Measurements from ENCODE around the gene EYA3.
A peak's percentile ranks its signal among the peaks of the same experiment; 100 is the strongest.
"Not testable (repeated sequence)": the region's sequence is repeated elsewhere in the genome, so short reads cannot be mapped to it uniquely, and the experiment has no call there.

EYA3 gene

GRCh38 chr1:28027238-28027637, 61.2 kb downstream of the EYA3 start:
- DNase-seq: no peak

DNA sequence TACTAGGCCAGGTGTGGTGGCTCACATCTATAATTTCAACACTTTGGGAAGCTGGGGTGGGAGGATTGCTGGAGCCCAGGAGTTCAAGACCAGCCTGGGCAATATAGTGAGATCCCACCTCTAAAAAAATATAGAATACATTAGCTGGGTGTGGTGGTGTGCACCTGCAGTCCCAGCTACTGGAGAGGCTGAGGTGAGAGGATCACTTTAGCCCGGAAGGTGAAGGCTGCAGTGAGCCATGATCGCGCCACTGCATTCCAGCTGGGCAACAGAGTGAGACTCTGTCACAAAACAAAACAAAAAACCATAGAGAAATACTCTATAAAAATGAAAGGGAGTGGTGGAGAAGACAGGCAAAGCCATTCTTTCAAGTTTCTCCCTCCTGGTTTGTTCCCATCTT, 62.1 kb downstream of the EYA3 start:
- DNase-seq: no peak

- no peak for DNase-seq
Observed at GRCh38 chr1:28021064-28021463, 67.3 kb downstream of the EYA3 start.

DNA sequence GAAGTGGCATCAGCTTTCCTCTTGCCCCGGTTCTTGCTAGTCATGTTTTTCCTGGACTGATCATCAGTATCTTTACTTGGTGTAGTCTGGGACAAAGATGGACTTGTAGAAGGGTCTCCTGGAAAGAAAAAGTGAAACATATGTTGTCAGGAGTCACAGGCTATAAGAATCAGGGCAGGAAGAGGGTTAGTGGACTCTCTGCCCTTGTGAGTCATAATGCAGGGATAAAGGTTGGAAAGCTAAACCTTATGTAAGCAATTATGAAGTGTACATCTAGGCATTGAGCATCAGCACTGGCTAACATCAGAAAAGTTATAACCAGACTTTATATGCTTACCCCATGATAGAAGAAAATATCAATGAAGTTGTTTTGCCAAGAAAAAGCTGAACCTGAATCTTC, 77.4 kb downstream of the EYA3 start:
- no peak for DNase-seq

GRCh38 chr1:28003117-28003516, 85.3 kb downstream of the EYA3 start:
- not testable (repeated sequence) for DNase-seq

- DNase-seq: no peak
Observed at GRCh38 chr1:28002600-28002999, 85.8 kb downstream of the EYA3 start.

- no peak for DNase-seq
Observed at GRCh38 chr1:27999055-27999454, 89.4 kb downstream of the EYA3 start.

DNA sequence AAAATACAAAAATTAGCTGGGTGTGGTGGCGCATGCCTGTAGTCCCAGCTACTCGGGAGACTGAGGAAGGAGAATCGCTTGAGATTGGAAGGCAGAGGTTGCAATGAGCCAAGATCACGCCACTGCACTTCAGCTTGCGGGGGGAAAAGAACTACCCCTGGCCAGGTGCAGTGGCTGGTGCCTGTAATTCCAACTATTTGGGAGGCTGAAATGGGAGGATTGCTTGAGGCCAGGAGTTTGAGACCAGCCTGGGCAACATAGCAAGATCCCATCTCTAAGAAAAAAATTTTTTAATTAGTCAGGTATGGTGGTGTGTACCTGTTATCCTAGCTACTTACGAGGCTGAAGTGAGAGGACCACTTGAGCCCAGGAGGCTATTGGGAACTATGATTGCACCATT, 93.9 kb downstream of the EYA3 start:
- DNase-seq: not testable (repeated sequence)

DNA sequence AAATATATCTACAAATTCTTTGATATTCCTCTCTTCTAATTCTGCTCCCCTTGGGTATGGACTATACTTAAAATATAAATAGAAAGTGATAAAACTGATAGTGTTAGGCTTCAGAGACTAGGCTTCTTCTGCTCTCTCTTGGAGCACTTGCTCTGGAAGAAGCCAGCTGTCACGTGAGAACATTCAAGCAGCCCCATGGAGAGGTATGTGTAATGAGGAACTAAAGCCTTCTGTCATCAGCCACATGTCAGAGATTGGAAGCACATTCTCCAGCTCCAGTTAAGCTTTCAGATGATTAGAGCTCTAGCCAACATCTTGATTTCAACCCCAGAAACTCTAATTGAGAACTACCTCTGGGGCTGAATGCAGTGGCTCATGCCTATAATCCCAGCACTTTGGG, 94.3 kb downstream of the EYA3 start:
- DNase-seq: no peak

DNA sequence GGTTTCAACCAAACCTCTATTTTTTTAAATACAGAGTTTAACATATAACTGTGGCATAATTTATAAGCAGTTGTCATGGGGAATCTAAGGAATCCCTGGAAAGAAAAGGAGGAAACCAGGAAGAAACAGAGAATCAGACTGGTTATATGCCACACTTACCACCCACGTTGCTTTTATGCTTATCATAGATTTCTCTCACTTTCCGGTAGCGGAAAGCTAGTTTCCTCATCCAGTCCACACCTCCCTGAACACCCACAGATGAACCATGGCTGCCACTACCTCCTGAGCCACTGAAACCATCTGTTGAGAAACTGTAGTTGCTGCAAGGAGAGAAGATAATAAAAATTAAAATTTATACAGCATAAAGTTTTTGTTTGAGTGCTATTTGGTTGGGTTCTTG, 95.2 kb downstream of the EYA3 start:
- DNase-seq: no peak

DNA sequence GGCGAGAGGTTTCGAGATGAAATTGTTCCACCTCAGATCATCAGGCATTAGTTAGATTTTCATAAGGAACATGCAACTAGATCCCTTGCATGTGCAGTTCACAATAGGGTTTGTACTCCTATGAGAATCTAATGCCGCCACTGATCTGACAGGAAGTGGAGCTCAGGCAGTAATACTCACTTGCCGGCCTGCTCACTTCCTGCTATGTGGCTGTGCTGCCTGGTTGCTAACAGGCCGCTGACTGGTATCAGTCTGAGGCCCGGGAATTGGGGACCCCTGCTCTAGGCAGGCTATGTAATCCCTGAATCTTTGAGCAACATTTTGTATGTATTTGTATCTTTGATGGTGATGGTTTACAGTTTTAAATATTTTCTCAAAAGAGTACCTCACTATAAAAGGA, 96.1 kb downstream of the EYA3 start:
- DNase-seq: peak; percentile 42

DNA sequence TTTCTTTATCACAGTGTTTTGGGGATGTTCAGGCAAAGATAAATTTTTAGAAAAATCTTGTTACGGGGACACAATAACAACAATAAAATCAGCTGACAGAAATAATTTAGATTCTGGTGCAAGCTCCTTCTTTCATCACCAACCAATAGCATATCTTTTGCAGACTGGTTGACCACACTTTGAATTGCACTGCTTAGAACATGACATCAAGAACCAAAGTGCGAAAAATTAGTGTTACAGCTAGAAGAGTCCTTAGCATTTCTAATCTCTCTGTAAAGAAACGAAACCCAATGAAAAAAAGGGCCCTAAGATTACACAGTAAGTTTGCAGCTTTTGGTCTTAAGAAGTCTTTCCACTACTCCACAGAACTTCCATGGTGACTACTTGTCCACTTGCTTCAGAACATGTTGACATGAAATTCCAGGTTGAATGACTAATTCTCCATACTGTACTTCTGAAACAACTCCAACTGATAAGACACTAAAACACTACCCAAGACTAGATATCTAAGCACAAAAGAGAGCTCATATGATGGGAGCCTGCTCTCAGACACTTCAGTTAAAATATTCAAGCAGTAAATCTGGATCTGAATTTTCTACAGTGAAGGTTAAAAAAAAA, 97.4 kb downstream of the EYA3 start:
- no peak for DNase-seq

- DNase-seq: no peak
Observed at GRCh38 chr1:27981145-27981544, 107.3 kb downstream of the EYA3 start.

DNA sequence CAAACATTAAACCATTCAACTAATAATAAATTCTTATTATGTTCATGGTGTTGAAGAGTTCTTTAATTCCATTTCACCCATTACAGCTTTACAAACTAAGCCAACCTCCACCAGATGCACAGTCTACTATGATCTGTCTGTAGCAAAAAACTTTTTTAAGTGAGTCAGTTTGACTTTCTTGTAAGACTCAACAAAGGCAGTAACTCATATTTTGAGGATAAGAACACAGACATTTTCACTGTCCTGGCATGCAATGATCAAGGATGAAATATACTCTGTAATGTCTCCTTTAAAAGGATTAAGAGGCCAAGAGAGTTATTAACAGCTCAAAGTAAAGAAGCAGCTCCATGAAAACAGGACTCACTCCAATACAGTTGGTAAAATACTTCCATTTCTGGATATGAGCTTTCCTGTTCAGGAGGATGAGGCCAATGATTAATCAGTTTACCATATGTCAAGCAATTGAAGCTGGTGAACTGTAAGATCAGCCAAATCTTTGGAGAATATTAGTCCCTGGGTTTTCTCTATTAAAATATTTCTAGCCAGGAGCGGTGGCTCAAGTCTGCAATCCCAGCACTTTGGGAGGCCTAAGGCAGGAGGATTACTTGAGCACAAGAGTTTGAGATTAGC, 108.1 kb downstream of the EYA3 start:
- no peak for DNase-seq

- DNase-seq: no peak
Observed at GRCh38 chr1:27979859-27980201, 108.6 kb downstream of the EYA3 start.

- DNase-seq: no peak
Observed at GRCh38 chr1:27979151-27979858, 109.1 kb downstream of the EYA3 start.

DNA sequence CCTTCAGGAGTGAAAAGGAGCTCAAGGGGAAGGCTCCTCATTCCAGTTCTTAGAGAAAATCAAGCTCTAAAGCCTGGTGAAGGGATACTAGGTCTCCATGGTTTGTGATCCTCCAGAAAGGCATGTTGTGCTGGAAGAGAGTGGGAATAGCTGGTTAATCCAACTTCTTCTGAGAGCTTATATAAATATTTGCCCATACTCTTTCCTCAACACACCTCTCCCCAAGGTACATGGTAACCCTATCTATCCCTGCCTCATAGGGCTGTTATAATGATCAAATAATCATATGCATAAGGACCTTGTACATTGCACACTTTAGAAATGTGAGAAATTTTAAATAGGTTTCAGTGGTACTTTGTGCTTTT, 114.0 kb downstream of the EYA3 start:
- no peak for DNase-seq

DNA sequence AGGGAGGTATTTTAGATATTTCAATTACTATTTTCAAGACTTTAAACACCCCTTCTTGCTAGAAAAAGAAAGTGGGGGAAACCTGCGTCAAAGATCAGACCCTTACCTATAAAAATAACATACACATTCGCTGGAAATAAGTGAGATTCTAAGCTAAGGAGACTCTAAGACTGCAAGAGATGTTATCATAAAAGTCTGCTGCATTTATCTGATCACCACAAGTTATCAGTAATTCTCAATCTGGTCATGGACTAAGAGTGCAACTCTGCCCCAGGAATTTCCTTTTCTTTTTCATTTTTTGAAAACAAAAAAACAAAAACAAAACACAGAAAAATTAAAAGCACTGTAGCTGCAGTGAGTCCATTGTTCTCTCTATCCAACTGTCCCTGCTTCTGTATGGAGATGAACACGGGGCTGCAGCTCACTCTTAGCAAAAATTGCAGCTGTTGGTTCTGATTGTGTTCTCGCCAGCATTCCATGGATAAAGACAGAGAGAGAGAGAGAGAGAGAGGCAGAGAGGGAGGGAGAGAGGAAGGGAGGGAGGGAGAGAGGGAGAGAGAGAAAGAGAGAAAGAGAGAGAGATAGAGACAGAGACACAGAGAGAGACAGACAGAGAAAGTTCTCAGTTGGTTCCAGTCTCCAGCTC, 114.5 kb downstream of the EYA3 start:
- no peak for DNase-seq

DNA sequence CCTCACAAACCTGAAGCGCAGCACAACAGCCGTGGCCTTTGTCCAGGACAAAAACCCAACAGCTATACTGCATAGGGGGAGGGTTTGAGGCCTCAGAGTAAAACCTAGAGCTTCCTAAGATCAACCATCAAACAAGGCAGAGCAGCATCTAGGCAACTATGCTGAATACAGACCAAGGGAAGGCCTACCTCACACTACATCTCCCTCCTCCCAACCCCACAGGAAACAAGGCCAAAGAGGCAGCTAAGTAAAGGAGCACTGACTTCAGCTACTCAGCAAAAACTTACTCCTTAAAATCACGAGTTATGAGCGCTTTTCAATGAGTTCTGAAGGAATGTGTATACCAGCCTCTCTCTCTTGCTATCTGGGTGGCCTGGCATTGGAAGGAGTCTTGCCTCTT, 116.3 kb downstream of the EYA3 start:
- DNase-seq: no peak

- DNase-seq: no peak
Observed at GRCh38 chr1:27971674-27972073, 116.7 kb downstream of the EYA3 start.

GRCh38 chr1:27970401-27970800, 118.0 kb downstream of the EYA3 start:
- no peak for DNase-seq

DNA sequence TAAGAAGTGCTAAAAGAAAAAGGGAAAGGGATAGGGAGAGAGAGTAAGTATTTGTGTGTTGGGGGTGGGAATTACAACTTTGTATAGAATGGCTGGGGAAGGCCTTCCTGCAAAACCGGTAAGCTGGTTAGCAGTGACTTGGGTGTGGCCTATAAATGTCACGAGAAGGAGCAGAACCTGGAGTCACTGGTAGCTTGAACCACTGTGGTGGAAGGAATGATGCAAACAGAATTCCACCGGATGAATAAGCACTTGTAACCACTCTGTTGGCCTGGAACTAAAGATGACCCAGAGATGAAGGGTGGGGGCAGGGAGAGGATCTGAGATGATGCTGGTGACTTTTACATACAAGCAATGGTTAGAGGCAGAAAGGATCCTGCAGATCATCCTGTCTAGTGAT, 119.7 kb downstream of the EYA3 start:
- DNase-seq: no peak

GRCh38 chr1:27967884-27968466, 120.4 kb downstream of the EYA3 start:
- no peak for DNase-seq
